HL-60 (cell line): Measurements from ENCODE around the gene TAF4.

Experiments used
- DNase-seq, 2 experiments: peaks; one replicate each; pipeline ENCODE4 v3.0.0-alpha.2; 2010 to 2020; ENCODE audit warnings: low read depth in 1 of 2, low spot score in 1 of 2
- H3K27ac ChIP-seq: fragments of 250-450 bp; sonication (Bioruptor Pico); replicated peaks from 2 replicates; pipeline ENCODE4 v1.5.1; 2020; ENCODE audit warnings: mild to moderate bottlenecking, moderate library complexity
- H3K27me3 ChIP-seq: fragments of 250-450 bp; sonication (Bioruptor Pico); 2 replicates; pipeline ENCODE4 v1.5.1; 2021; ENCODE audit warnings: mild to moderate bottlenecking, moderate library complexity; ENCODE audit not compliant: insufficient read depth, poor library complexity, severe bottlenecking
- H3K4me3 ChIP-seq: replicated peaks from 2 replicates; pipeline ENCODE4 v1.5.1; 2011; ENCODE audit warnings: mild to moderate bottlenecking, control low read depth, low read length; ENCODE audit not compliant: insufficient read depth
- CTCF ChIP-seq: IDR thresholded peaks from one replicate; pipeline ENCODE4 v1.5.1; 2011; ENCODE audit warnings: low read length, control low read depth, inconsistent platforms; ENCODE audit not compliant: insufficient read depth
- GABPA ChIP-seq: IDR thresholded peaks from 2 replicates; pipeline ENCODE4 v1.6.1; 2012; ENCODE audit warnings: low read depth
- POLR2AphosphoS5 ChIP-seq: IDR thresholded peaks from 2 replicates; pipeline ENCODE4 v1.6.1; 2012; ENCODE audit warnings: low read depth
- REST ChIP-seq: IDR thresholded peaks from 2 replicates; pipeline ENCODE4 v1.6.1; 2012; ENCODE audit warnings: low read depth; ENCODE audit not compliant: insufficient replicate concordance
- SPI1 ChIP-seq: IDR thresholded peaks from 2 replicates; pipeline ENCODE4 v1.6.1; 2012; ENCODE audit warnings: low read depth, mild to moderate bottlenecking, borderline replicate concordance

Gene TAF4

GRCh38 chr20:61953037-61954021 lies 112.4 kb downstream of the TAF4 start:
- Histone ChIP-seq H3K27me3 (no peaks in the 10 kb centered on the region), H3K4me3 (no peak overlapping the region), H3K27ac (no peak overlapping the region)
- TF ChIP-seq SPI1 (no peak), REST (no peak), CTCF (no peak), POLR2AphosphoS5 (no peak), GABPA (no peak)
- DNase-seq, result no peak

GRCh38 chr20:61951695-61952533 lies 113.8 kb downstream of the TAF4 start:
- no peak overlapping the region for H3K4me3 ChIP-seq
- no peak overlapping the region for H3K27ac ChIP-seq
- TF ChIP-seq SPI1 (no peak), REST (peak; percentile 95)
- no peaks in the 10 kb centered on the region for H3K27me3 ChIP-seq
- no peak for DNase-seq

- Histone ChIP-seq H3K27ac (no peak overlapping the region), H3K4me3 (no peak overlapping the region), H3K27me3 (no peaks in the 10 kb centered on the region)
- no peak for DNase-seq
- TF ChIP-seq SPI1 (no peak), POLR2AphosphoS5 (no peak), GABPA (no peak), REST (no peak), CTCF (no peak)
Observed at GRCh38 chr20:61950641-61951071, 115.0 kb downstream of the TAF4 start.
